ENCODE measurements around the gene ASB3. TPM values are rescaled to one million over a fixed set of nuclear protein-coding genes. Genes with fewer than 3 reads are reported as not detected.

The ASB3 gene
- total and polyA plus RNA-seq, 9 of the 15 experiments (the other 6 are each of a cell fraction or from before 2014, with no cell fraction given): 13.6 to 35.3 (median 18.7) TPM

DNA sequence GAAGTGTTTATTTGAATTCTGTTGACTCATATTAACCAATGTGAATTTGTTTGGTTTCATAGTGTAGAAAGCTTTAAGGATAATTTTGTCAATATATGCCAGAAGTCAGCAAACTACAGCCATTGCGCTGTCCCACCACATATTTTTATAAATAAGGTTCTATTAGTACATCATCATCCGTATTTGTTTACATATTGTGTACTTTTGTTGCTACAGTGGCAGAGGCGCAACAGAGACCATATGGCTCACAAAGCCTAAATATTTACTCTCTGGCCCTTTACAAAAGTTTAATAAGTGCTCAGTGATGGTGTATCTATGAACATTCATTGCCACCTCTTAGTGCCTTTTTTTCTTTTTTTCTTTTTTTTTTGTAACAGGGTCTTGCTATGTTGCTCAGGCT is 6.5 kb upstream of the ASB3 start:
- peaks cover 25% of the 10 kb centered on the region; the same call in 2 of the 3 replicates for H3K36me3 ChIP-seq (ENCODE audit: control insufficient read depth, insufficient read depth, low read length)
- WGBS (ENCODE audit: insufficient coverage, low coverage, missing lambda C conversion rate): 100% methylated on average over 3 of the region's 3 CpGs
- in situ Hi-C loops (cut with MboI) (no loop called here), intact Hi-C loops (cut with micrococcal nuclease) (no loop called here)
- no peaks in the 10 kb centered on the region; a peak in 1 of 5 replicates for H3K4me1 ChIP-seq (replicated peaks in 1 of 2; ENCODE audit: control insufficient read depth in 2 of 2, insufficient read depth in 2 of 2, low read length in 2 of 2)
- ChIA-PET POLR2A (no interaction called here), CTCF (ENCODE audit: low intra/inter-chr PET ratio) (no interaction called here)
- no peak overlapping the region for H3K4me3 ChIP-seq
- FAIRE-seq (no peak), DNase-seq (ENCODE audit: extremely low read depth in 1 of 4, low spot score in 3 of 4) (no peak), ATAC-seq (no peak)
- H3K27me3 ChIP-seq (ENCODE audit: control insufficient read depth in 2 of 2, insufficient read depth in 2 of 2, low read length in 2 of 2): no peaks in the 10 kb centered on the region
- H3K9me1 ChIP-seq (ENCODE audit: control insufficient read depth, insufficient read depth, low read length): no peaks in the 10 kb centered on the region
- H3K9me3 ChIP-seq (replicated peaks; ENCODE audit: control insufficient read depth, insufficient read depth, low read depth, low read length): no peaks in the 10 kb centered on the region
- H3K27ac ChIP-seq (ENCODE audit: extremely low read depth, low read depth, low read length): no peak overlapping the region
- no peaks in the 10 kb centered on the region for H4K20me1 ChIP-seq (replicated peaks; ENCODE audit: control insufficient read depth, insufficient read depth, low read length)
- no peak overlapping the region for H3K9ac ChIP-seq (ENCODE audit: insufficient read depth in 1 of 2, low read depth in 2 of 2, low read length in 2 of 2)
- BruUV-seq (replicated peaks): no TSS peak
- no peak overlapping the region for H2AFZ ChIP-seq (ENCODE audit: low read depth, low read length)
- peaks cover 41% of the 10 kb centered on the region for H3K79me2 ChIP-seq (ENCODE audit: control insufficient read depth, insufficient read depth, low read length)
- no peak overlapping the region for H3K4me2 ChIP-seq (ENCODE audit: insufficient read depth, low read length)
- TF ChIP-seq, protein P1, sequence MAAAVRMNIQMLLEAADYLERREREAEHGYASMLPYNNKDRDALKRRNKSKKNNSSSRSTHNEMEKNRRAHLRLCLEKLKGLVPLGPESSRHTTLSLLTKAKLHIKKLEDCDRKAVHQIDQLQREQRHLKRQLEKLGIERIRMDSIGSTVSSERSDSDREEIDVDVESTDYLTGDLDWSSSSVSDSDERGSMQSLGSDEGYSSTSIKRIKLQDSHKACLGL (CRISPR knock-in tag; IDR thresholded peaks at IDR 0.05; ENCODE audit: borderline replicate concordance, poor library complexity, severe bottlenecking): no peak
- TF ChIP-seq MXI1 (IDR thresholded peaks at IDR 0.05; ENCODE audit: low read depth, low read length): no peak
- TF ChIP-seq ZNF316 (IDR thresholded peaks at IDR 0.05): no peak
- TF ChIP-seq, protein P2, sequence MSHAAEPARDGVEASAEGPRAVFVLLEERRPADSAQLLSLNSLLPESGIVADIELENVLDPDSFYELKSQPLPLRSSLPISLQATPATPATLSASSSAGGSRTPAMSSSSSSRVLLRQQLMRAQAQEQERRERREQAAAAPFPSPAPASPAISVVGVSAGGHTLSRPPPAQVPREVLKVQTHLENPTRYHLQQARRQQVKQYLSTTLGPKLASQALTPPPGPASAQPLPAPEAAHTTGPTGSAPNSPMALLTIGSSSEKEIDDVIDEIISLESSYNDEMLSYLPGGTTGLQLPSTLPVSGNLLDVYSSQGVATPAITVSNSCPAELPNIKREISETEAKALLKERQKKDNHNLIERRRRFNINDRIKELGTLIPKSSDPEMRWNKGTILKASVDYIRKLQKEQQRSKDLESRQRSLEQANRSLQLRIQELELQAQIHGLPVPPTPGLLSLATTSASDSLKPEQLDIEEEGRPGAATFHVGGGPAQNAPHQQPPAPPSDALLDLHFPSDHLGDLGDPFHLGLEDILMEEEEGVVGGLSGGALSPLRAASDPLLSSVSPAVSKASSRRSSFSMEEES (CRISPR knock-in tag; IDR thresholded peaks at IDR 0.05): no peak
- TF ChIP-seq ZNF232 (CRISPR knock-in tag; IDR thresholded peaks at IDR 0.05): no peak
- TF ChIP-seq COPS2 (conservative IDR thresholded peaks at IDR 0.05): no peak
- TF ChIP-seq MYNN (IDR thresholded peaks at IDR 0.05): no peak
- no peak for TF ChIP-seq MYNN (CRISPR knock-in tag; IDR thresholded peaks at IDR 0.05)
- no peak for TF ChIP-seq YY1 (IDR thresholded peaks at IDR 0.05; ENCODE audit: borderline replicate concordance in 1 of 3, control insufficient read depth in 1 of 3, extremely low read depth in 1 of 3, insufficient read depth in 3 of 3, insufficient read length in 1 of 3, insufficient replicate concordance in 2 of 3, low read depth in 1 of 3, low read length in 2 of 3)
- no peak for TF ChIP-seq ZNF699 (CRISPR knock-in tag; IDR thresholded peaks at IDR 0.05; ENCODE audit: insufficient replicate concordance)
- no peak for TF ChIP-seq ZEB2 (IDR thresholded peaks at IDR 0.05)
- no peak for TF ChIP-seq ZNF324 (CRISPR knock-in tag; IDR thresholded peaks at IDR 0.05)
- TF ChIP-seq ETV5 (CRISPR knock-in tag; IDR thresholded peaks at IDR 0.05; ENCODE audit: low read depth): no peak
- TF ChIP-seq, protein P3, sequence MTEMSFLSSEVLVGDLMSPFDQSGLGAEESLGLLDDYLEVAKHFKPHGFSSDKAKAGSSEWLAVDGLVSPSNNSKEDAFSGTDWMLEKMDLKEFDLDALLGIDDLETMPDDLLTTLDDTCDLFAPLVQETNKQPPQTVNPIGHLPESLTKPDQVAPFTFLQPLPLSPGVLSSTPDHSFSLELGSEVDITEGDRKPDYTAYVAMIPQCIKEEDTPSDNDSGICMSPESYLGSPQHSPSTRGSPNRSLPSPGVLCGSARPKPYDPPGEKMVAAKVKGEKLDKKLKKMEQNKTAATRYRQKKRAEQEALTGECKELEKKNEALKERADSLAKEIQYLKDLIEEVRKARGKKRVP (CRISPR knock-in tag; IDR thresholded peaks at IDR 0.05): no peak
- TF ChIP-seq SREBF1 (IDR thresholded peaks at IDR 0.05; ENCODE audit: borderline replicate concordance, low read depth, low read length): no peak
- no peak for TF ChIP-seq PML (IDR thresholded peaks at IDR 0.05; ENCODE audit: low read length)
